ENCODE data around the gene ECHDC3. TPM values are rescaled to one million over a fixed set of nuclear protein-coding genes. Genes with fewer than 3 reads are reported as not detected.

ECHDC3 gene
- total and polyA plus RNA-seq, 9 donors, result 5.8 to 12.7 (median 8.6) TPM

DNA sequence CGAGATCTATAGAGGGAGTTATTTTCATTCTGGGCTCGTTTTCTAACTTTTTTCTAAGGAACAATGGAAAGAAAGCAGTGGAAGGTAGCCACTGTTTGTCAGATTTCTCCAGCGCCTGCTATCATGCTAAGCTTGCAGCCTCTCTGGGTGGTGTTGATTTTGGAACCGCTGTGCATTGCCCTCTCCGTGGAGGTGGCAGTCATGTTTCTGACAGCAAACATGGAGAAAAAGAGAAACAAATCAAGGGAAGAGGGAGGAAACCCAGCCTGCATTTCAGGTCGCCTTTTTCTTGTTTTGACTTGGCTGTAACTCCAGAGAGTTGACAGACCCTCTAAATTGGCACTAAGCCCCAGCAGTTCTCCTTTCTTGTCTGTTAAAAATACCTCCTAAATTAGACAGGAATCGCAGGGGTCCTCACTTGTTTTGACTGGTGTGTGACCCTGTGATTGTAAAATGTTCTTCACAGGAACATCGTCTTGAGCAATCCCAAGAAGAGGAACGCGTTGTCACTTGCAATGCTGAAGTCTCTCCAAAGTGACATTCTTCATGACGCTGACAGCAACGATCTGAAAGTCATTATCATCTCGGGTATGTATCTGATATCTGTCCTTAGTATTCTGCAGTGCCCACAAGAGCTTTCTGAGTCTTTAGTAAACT, 4.8 kb downstream of the ECHDC3 start:
- WGBS (ENCODE audit: insufficient coverage), result 62% methylated on average over 8 of the region's 13 CpGs
- peaks cover 20% of the 10 kb centered on the region for H3K36me3 ChIP-seq (ENCODE audit: control insufficient read depth, insufficient read depth, low read length)
- DNase-seq, result no peak
- H3K4me1 ChIP-seq (ENCODE audit: control insufficient read depth, insufficient read depth, low read length), result peaks cover 7% of the 10 kb centered on the region
- H3K9me3 ChIP-seq (replicated peaks; ENCODE audit: control insufficient read depth, low read depth, low read length), result no peaks in the 10 kb centered on the region
- no peak overlapping the region for H3K4me3 ChIP-seq (ENCODE audit: low read length)
- H3K27ac ChIP-seq (ENCODE audit: low read length), result no peak overlapping the region
- H3K27me3 ChIP-seq (ENCODE audit: control insufficient read depth, insufficient read depth, low read length), result no peaks in the 10 kb centered on the region

DNA sequence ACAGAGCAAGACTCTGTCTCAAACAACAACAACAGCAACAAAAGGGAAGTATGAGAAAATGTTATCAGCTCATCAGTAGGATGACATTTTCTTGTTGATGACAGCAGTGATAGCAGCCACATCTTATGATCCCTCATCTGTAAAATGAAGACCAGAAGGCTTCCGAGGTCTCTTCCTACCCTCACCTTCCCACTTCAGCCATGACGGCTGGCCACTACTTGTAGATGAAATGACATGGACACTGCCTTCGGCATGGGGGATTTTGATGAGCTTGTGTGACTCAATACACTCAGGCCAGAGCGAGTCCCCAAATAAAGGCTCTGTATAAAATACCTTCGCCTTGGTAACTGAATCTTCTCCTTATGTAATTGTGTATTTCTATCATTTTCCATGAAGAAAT, 6.7 kb downstream of the ECHDC3 start:
- no peaks in the 10 kb centered on the region for H3K9me3 ChIP-seq (replicated peaks; ENCODE audit: control insufficient read depth, low read depth, low read length)
- no peak overlapping the region for H3K27ac ChIP-seq (ENCODE audit: low read length)
- DNase-seq, result no peak
- no peaks in the 10 kb centered on the region for H3K27me3 ChIP-seq (ENCODE audit: control insufficient read depth, insufficient read depth, low read length)
- WGBS (ENCODE audit: insufficient coverage), result no CpG with 5 or more reads among the region's 5 CpGs
- H3K4me1 ChIP-seq (ENCODE audit: control insufficient read depth, insufficient read depth, low read length), result no peaks in the 10 kb centered on the region
- H3K36me3 ChIP-seq (ENCODE audit: control insufficient read depth, insufficient read depth, low read length), result peaks cover 27% of the 10 kb centered on the region
- H3K4me3 ChIP-seq (ENCODE audit: low read length), result no peak overlapping the region

DNA sequence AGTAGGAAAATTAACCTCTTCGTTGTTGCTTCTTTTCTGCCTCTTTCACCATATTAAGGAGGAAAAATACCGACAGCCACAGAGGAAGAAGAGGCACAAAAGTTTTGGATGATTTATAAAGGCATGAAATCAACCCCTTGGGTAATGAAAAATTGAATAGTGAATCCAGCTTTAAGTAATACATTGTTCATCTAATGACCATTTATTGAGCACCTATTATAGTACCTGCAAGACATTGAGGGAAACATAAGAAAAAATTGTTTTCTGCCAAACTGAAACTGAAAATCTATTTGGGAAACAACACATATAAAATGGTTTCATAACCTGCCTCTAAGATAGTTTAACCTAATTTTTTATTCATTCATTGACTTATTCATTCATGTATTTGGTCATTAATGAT, 8.2 kb downstream of the ECHDC3 start:
- no peaks in the 10 kb centered on the region for H3K4me1 ChIP-seq (ENCODE audit: control insufficient read depth, insufficient read depth, low read length)
- no peak for DNase-seq
- H3K4me3 ChIP-seq (ENCODE audit: low read length), result no peak overlapping the region
- WGBS (ENCODE audit: insufficient coverage), result no CpG with 5 or more reads among the region's 2 CpGs
- peaks cover 26% of the 10 kb centered on the region for H3K36me3 ChIP-seq (ENCODE audit: control insufficient read depth, insufficient read depth, low read length)
- H3K9me3 ChIP-seq (replicated peaks; ENCODE audit: control insufficient read depth, low read depth, low read length), result no peaks in the 10 kb centered on the region
- no peak overlapping the region for H3K27ac ChIP-seq (ENCODE audit: low read length)
- no peaks in the 10 kb centered on the region for H3K27me3 ChIP-seq (ENCODE audit: control insufficient read depth, insufficient read depth, low read length)

DNA sequence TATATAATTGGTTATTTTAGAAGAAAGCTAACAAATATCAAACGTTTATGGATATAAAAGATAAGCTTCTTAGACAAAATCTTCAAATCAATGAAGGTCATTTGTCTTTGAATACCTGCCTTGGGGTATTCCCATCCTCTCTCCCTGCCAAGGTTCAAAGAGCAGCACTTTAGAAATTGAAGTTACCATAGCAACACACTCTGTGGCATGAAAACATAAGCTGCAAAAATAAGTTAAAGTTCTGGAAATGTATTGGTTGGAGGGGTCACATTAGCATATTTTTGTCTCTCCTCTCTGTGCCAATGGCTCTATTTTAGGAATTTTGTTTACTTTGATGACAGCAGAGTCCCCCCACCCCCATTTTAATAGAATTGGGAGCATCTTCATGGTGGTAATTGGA, 12.0 kb downstream of the ECHDC3 start:
- H3K27me3 ChIP-seq (ENCODE audit: control insufficient read depth, insufficient read depth, low read length), result no peaks in the 10 kb centered on the region
- no peak overlapping the region for H3K27ac ChIP-seq (ENCODE audit: low read length)
- peaks cover 9% of the 10 kb centered on the region for H3K4me1 ChIP-seq (ENCODE audit: control insufficient read depth, insufficient read depth, low read length)
- H3K4me3 ChIP-seq (ENCODE audit: low read length), result no peak overlapping the region
- H3K9me3 ChIP-seq (replicated peaks; ENCODE audit: control insufficient read depth, low read depth, low read length), result no peaks in the 10 kb centered on the region
- no peak for DNase-seq
- WGBS (ENCODE audit: insufficient coverage), result no CpG with 5 or more reads among the region's 1 CpG
- H3K36me3 ChIP-seq (ENCODE audit: control insufficient read depth, insufficient read depth, low read length), result peaks cover 25% of the 10 kb centered on the region

DNA sequence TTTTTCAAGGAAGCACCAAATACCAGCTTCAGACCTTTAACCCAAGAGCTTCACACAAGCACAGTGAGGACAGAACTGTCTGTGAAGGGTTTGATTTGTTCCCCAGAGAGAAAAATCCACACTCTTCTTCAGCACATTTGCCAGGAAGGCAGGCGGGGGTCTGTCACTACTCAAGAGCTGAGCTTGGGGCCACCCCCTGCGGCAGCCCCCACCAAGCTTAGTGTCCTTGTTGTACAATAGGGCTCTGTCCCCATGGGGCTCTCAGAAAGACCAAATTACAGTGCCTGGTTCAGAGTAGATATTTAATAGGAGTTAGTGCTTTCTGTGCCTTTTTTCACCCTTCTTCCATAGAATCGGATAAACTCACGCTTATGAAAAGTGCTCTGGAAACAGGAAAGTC, 12.4 kb downstream of the ECHDC3 start:
- no peaks in the 10 kb centered on the region for H3K9me3 ChIP-seq (replicated peaks; ENCODE audit: control insufficient read depth, low read depth, low read length)
- H3K27ac ChIP-seq (ENCODE audit: low read length), result no peak overlapping the region
- H3K4me3 ChIP-seq (ENCODE audit: low read length), result no peak overlapping the region
- H3K36me3 ChIP-seq (ENCODE audit: control insufficient read depth, insufficient read depth, low read length), result peaks cover 22% of the 10 kb centered on the region
- no peaks in the 10 kb centered on the region for H3K27me3 ChIP-seq (ENCODE audit: control insufficient read depth, insufficient read depth, low read length)
- peaks cover 9% of the 10 kb centered on the region for H3K4me1 ChIP-seq (ENCODE audit: control insufficient read depth, insufficient read depth, low read length)
- WGBS (ENCODE audit: insufficient coverage), result 80% methylated on average over 1 of the region's 4 CpGs
- DNase-seq, result no peak

DNA sequence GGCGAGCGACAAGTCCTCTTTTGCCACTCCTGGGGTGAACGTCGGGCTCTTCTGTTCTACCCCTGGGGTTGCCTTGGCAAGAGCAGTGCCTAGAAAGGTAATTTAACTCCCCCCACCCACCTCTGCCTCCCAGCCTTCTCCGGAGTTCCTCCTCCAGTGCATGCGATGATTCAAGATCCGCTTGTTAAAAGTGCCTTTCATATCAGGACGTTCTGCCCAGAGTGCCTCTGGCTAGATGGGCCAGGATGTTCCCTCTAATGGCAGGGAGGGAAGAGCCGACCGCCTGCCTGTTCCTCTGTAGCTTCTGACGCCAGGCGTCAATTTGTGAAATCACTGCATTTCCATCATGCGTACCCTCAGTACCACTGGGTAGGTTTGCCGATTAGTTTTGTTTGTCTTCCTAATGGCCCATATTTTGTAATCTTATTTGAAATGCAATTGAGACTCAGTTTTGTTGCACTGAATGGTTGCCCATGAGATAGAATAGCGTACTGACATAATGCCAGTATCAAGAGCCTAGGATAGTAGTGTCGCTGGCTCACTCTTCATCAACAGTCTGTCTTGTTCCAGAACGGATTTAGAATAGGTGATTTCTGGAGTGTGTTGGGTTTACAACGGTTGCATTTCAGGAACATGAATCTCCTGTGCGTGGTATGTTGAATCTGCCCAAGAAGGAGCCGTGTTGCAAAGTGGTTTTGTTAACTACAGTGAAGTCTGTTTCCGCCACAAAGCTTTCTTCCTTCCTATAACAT, 13.5 kb downstream of the ECHDC3 start:
- Histone ChIP-seq H3K27ac (ENCODE audit: low read length) (no peak overlapping the region), H3K36me3 (ENCODE audit: control insufficient read depth, insufficient read depth, low read length) (peaks cover 26% of the 10 kb centered on the region), H3K9me3 (replicated peaks; ENCODE audit: control insufficient read depth, low read depth, low read length) (no peaks in the 10 kb centered on the region), H3K4me3 (ENCODE audit: low read length) (no peak overlapping the region), H3K4me1 (ENCODE audit: control insufficient read depth, insufficient read depth, low read length) (peaks cover 11% of the 10 kb centered on the region), H3K27me3 (ENCODE audit: control insufficient read depth, insufficient read depth, low read length) (no peaks in the 10 kb centered on the region)
- WGBS (ENCODE audit: insufficient coverage), result 90% methylated on average over 16 of the region's 21 CpGs
- no peak for DNase-seq

DNA sequence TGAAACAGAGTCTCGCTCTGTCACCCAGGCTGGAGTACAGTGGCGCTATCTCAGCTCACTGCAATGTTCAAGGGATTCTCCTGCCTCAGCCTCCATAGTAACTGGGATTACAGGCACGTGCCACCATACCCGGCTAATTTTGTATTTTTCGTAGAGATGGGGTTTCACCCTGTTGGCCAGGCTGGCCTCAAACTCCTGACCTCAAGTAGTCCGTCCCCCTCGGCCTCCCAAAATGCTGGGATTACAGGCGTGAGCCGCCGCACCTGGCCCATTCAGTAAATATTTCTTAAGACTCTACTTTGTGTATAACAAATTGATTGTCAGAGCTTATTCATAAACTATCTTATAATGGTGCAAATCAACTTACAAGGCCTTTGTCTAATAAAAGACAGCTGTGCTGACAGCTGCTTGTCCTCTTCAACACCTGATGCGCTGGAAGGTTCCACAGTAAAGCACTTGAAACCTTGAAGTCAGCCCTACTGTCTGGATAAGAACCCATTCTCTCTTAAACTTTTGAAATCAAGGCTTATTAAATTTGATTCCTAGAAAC, 14.7 kb downstream of the ECHDC3 start:
- H3K4me3 ChIP-seq (ENCODE audit: low read length), result no peak overlapping the region
- peaks cover 36% of the 10 kb centered on the region for H3K36me3 ChIP-seq (ENCODE audit: control insufficient read depth, insufficient read depth, low read length)
- H3K4me1 ChIP-seq (ENCODE audit: control insufficient read depth, insufficient read depth, low read length), result peaks cover 13% of the 10 kb centered on the region
- WGBS (ENCODE audit: insufficient coverage), result 67% methylated on average over 3 of the region's 11 CpGs
- H3K9me3 ChIP-seq (replicated peaks; ENCODE audit: control insufficient read depth, low read depth, low read length), result no peaks in the 10 kb centered on the region
- no peaks in the 10 kb centered on the region for H3K27me3 ChIP-seq (ENCODE audit: control insufficient read depth, insufficient read depth, low read length)
- DNase-seq, result peak; percentile 41
- H3K27ac ChIP-seq (ENCODE audit: low read length), result peak overlapping the region; percentile 21

DNA sequence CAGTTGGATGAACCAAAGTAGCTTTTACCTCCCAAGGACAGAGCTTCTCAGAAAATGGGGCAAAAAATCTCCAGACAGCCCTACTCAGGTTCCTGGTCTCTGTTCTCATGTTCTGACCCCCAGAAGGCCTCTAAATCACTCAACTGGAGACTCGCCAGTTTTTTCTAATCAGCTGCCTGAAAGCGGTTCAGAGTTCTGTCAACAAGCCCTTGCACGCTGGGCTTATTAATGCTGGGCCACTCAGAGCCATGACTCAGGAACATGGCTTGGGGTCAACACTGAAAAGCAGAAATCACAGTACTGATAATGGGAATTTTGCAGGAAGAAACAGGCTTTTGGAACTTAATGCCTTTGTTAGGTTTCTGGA, 15.3 kb downstream of the ECHDC3 start:
- Histone ChIP-seq H3K9me3 (replicated peaks; ENCODE audit: control insufficient read depth, low read depth, low read length) (no peaks in the 10 kb centered on the region), H3K27me3 (ENCODE audit: control insufficient read depth, insufficient read depth, low read length) (no peaks in the 10 kb centered on the region), H3K27ac (ENCODE audit: low read length) (peak overlapping the region; percentile 21), H3K36me3 (ENCODE audit: control insufficient read depth, insufficient read depth, low read length) (peaks cover 42% of the 10 kb centered on the region), H3K4me1 (ENCODE audit: control insufficient read depth, insufficient read depth, low read length) (peaks cover 13% of the 10 kb centered on the region), H3K4me3 (ENCODE audit: low read length) (no peak overlapping the region)
- WGBS (ENCODE audit: insufficient coverage), result 37% methylated on average over 2 of the region's 3 CpGs
- peak; percentile 77 for DNase-seq

DNA sequence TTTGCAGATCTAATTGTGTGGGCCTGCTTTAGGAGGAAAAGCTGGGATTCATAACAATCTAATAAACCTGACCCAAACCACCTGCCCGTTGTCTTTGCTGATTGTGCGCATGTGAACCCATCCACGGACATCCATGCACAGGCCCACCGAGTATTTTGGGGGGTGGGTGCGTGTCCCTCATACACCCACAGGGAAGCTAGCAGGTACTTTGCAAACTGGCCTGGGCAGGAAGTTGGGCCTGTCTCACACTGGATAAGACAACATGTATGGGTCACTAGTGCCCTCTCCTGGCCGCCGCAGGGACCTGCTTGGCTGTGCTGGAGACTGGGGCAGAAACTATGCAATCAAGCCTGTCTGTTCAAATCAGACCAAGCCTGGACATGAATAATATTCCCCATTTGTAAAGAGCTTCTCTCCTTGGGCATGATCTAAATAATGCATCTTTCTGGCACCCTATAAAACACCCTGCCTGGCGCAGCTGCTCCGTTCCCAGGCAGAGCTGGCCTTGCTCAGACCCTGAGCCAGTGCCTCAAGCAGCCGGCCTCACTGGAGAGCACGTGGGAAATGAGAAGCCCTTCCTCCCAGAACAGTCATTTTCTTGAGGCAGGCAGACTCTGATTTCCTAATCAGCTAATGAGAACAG, 15.8 kb downstream of the ECHDC3 start:
- Histone ChIP-seq H3K27me3 (ENCODE audit: control insufficient read depth, insufficient read depth, low read length) (no peaks in the 10 kb centered on the region), H3K36me3 (ENCODE audit: control insufficient read depth, insufficient read depth, low read length) (peaks cover 44% of the 10 kb centered on the region), H3K4me3 (ENCODE audit: low read length) (no peak overlapping the region), H3K27ac (ENCODE audit: low read length) (no peak overlapping the region), H3K4me1 (ENCODE audit: control insufficient read depth, insufficient read depth, low read length) (peaks cover 13% of the 10 kb centered on the region), H3K9me3 (replicated peaks; ENCODE audit: control insufficient read depth, low read depth, low read length) (no peaks in the 10 kb centered on the region)
- 11% methylated on average over 5 of the region's 11 CpGs for WGBS (ENCODE audit: insufficient coverage)
- DNase-seq, result peak; percentile 86

DNA sequence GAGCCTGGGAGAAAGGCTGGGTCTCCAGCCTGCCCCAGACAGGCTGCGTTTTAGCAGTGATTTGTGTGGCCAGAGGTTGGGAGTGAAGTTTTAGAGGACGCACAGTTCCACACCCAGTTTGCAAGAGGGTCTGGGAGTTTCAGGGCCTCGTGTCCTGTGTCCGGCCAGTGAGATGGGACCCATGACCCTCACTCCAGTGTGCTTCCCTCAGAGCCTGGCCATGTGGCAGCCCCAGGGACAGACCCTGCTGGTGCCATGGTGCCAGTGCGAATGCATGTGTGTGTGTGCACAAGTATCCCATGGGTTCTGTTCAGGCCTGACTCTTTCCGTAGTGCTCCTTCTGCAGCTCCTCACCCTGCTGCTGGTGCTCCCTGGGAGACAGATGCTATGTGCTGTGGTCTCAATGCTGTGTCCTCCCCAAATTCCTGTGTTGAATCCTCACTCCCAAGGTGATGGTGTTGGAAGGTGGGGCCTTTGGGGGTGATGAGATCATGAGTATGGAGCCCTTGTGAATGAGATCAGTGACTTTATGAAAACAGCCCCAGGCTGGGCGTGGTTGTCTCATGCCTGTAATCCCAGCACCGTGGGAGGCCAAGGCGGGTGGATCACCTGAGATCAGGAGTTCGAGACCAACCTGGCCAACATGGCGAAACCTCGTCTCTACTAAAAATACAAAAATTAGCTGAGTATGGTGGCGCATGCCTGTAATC, 16.5 kb downstream of the ECHDC3 start:
- H3K36me3 ChIP-seq (ENCODE audit: control insufficient read depth, insufficient read depth, low read length), result peaks cover 39% of the 10 kb centered on the region
- DNase-seq, result no peak

More for the DNA sequence above, 16.5 kb downstream of the ECHDC3 start:
- Histone ChIP-seq H3K27ac (ENCODE audit: low read length) (no peak overlapping the region), H3K4me3 (ENCODE audit: low read length) (no peak overlapping the region), H3K9me3 (replicated peaks; ENCODE audit: control insufficient read depth, low read depth, low read length) (no peaks in the 10 kb centered on the region), H3K27me3 (ENCODE audit: control insufficient read depth, insufficient read depth, low read length) (no peaks in the 10 kb centered on the region), H3K4me1 (ENCODE audit: control insufficient read depth, insufficient read depth, low read length) (peaks cover 13% of the 10 kb centered on the region)
- 65% methylated on average over 5 of the region's 13 CpGs for WGBS (ENCODE audit: insufficient coverage)
